Ovary (tissue), 9 donors: ENCODE measurements around the gene STOM. TPM values are rescaled to one million over a fixed set of nuclear protein-coding genes. Genes with fewer than 3 reads are reported as not detected.

ENCODE experiments used
- DNase-seq, 5 donors: peaks; one replicate each; pipeline ENCODE4 v3.0.0-alpha.2; 2019 to 2020
- H3K27ac ChIP-seq, 2 donors: fragments of 200-600 bp; one replicate each; pipeline versions ENCODE4 v1.5.1 to v1.8.0; 2019 to 2022
- H3K27me3 ChIP-seq: fragments of 200-600 bp; one replicate; pipeline ENCODE4 v1.8.0; 2022
- H3K36me3 ChIP-seq: fragments of 200-600 bp; sonication (generic); one replicate; pipeline ENCODE4 v1.5.1; 2019
- H3K4me1 ChIP-seq: one replicate; pipeline ENCODE4 v1.8.1; 2013; ENCODE audit warnings: mild to moderate bottlenecking, moderate library complexity; ENCODE audit not compliant: insufficient read depth
- H3K4me3 ChIP-seq: fragments of 200-600 bp; sonication (generic); one replicate; pipeline ENCODE4 v1.5.1; 2017
- H3K9me3 ChIP-seq, 2 donors: fragments of 200-600 bp in 1 of 2; sonication (generic) in 1 of 2; one replicate each; pipeline versions ENCODE4 v1.5.1 to v1.8.1; 2013 to 2019; ENCODE audit warnings: mild to moderate bottlenecking in 1 of 2, moderate library complexity in 1 of 2
- CTCF ChIP-seq, 3 donors: fragments of 450-650 bp in 2 of 3; fragments of 200-600 bp in 1 of 3; IDR thresholded peaks; one replicate each; pipeline versions ENCODE4 v1.5.1 to v1.8.0; 2016 to 2022; ENCODE audit warnings: antibody characterized with exemption in 3 of 3, mild to moderate bottlenecking in 1 of 3
- EP300 ChIP-seq: sonication (generic); formaldehyde crosslinking; IDR thresholded peaks from one replicate; pipeline ENCODE4 v1.6.1; 2017; ENCODE audit warnings: antibody characterized with exemption
- POLR2A ChIP-seq: fragments of 450-650 bp; IDR thresholded peaks from one replicate; pipeline ENCODE4 v1.6.1; 2017; ENCODE audit warnings: antibody characterized with exemption, mild to moderate bottlenecking, moderate library complexity
- WGBS, 3 donors: extraction: QIAGEN DNeasy Blood & Tissue Kit in 1 of 3; methylation state at CpG; one replicate each; pipeline versions ENCODE4 v1.1.5 to v1.1.7; 2013 to 2017; 5-methylcytosine and 5-hydroxymethylcytosine counted together
- intact Hi-C, 4 donors: fragments of 100-400 bp; cut with DNase I; formaldehyde crosslinking; loops; one replicate each; pipeline versions ENCODE4 v1.11.0 to v1.15.1; 2022 to 2023
- polyA plus RNA-seq, 2 donors: library from polyadenylated mRNA; stranded (reverse); fragments of 200-250 nt in 1 of 2; fragments of 350-450 nt in 1 of 2; fragmentation: Illumina TruSeq in 1 of 2; extraction: RNeasy Lipid Tissue Mini Kit (QIAGEN cat#74804) in 1 of 2; gene quantifications; one replicate each; pipeline ENCODE4 v1.2.3, GENCODE V29; 2013 to 2014
- total RNA-seq, 7 donors: library from RNA; depleted of rRNA in 2 of 7; stranded (reverse); fragments of >200 nt in 2 of 7; fragmentation: NEBNext Ultra II Directional in 3 of 7; extraction: Animal tissue kit (Norgen Biotek cat#: 25700) in 3 of 7; gene quantifications; one replicate each; pipeline versions ENCODE4 v1.1.0 to v1.2.4, GENCODE V29; 2016 to 2023
- donor health status: DM: no; HTN: no; CAD: no; lungs with moderate emphysema.
- donor health status: DM: no; HTN: no; CAD: no.
- donor health status: Bipolar disorder and iron deficiency.
- donor health status: DM: yes; HTN: yes; CAD: no.
- donor health status: DM: no; HTN: no; CAD: no.
- donor health status: DM: yes; HTN: yes; CAD: no.

The STOM gene
- total and polyA plus RNA-seq, 9 donors = 73.1 to 205 (median 164) TPM

GRCh38 chr9:121321016-121321503, 49.0 kb downstream of the STOM start:
- no peak for TF ChIP-seq CTCF (IDR thresholded peaks at IDR 0.05)
- DNase-seq = peak in 1 of 5 donors; percentile 23
- Histone ChIP-seq H3K4me1 (peaks cover 12% of the 10 kb centered on the region), H3K4me3 (no peak overlapping the region), H3K27me3 (no peaks in the 10 kb centered on the region), H3K9me3 (no peaks in the 10 kb centered on the region), H3K36me3 (no peaks in the 10 kb centered on the region), H3K27ac (no peak overlapping the region)
- intact Hi-C loops = loop anchor here in 2 of 4 donors (2.0 to 10.0 kb wide), 4 partner anchors 51 to 106 kb away; partner anchors contain the start of gene STOM (in 2 of the 2)
- WGBS, 3 donors = 91 to 93% (median 92%) methylated on average over 10 of the region's 10 CpGs

- intact Hi-C loops = loop anchor here in 3 of 4 donors (5.0 kb wide), 4 partner anchors 42 to 107 kb away; no protein-coding TSS in a partner anchor
- no peaks in the 10 kb centered on the region for H3K36me3 ChIP-seq
- H3K4me1 ChIP-seq = peaks cover 7% of the 10 kb centered on the region
- no peak overlapping the region for H3K4me3 ChIP-seq
- DNase-seq = peak in 1 of 5 donors; percentile 9
- H3K9me3 ChIP-seq = no peaks in the 10 kb centered on the region
- no peaks in the 10 kb centered on the region for H3K27me3 ChIP-seq
- TF ChIP-seq POLR2A (no peak), CTCF (IDR thresholded peaks at IDR 0.05) (no peak), EP300 (no peak)
- peak overlapping the region in 1 of 2 donors; percentile 32 for H3K27ac ChIP-seq
- WGBS, 3 donors = 86 to 91% (median 90%) methylated on average over 5 of the region's 5 CpGs
Measured at GRCh38 chr9:121319383-121319780, 50.7 kb downstream of the STOM start.

- peaks cover 7% of the 10 kb centered on the region for H3K4me1 ChIP-seq
- H3K27ac ChIP-seq = peak overlapping the region in 1 of 2 donors; percentile 56
- no peak overlapping the region for H3K4me3 ChIP-seq
- no peaks in the 10 kb centered on the region for H3K27me3 ChIP-seq
- TF ChIP-seq POLR2A (no peak), EP300 (no peak), CTCF (IDR thresholded peaks at IDR 0.05) (no peak)
- DNase-seq = peak in 1 of 5 donors; percentile 28
- no peaks in the 10 kb centered on the region for H3K36me3 ChIP-seq
- 85 to 87% (median 87%) methylated on average over 19 of the region's 19 CpGs for WGBS, 3 donors
- no peaks in the 10 kb centered on the region for H3K9me3 ChIP-seq
- intact Hi-C loops = loop anchor here in 3 of 4 donors (5.0 kb wide), 4 partner anchors 42 to 107 kb away; no protein-coding TSS in a partner anchor
Measured at GRCh38 chr9:121318631-121319382, 51.2 kb downstream of the STOM start.

- intact Hi-C loops = loop anchor here in 3 of 4 donors (5.0 kb wide), 4 partner anchors 41 to 106 kb away; no protein-coding TSS in a partner anchor
- H3K36me3 ChIP-seq = no peaks in the 10 kb centered on the region
- H3K4me1 ChIP-seq = peaks cover 7% of the 10 kb centered on the region
- TF ChIP-seq POLR2A = no peak
- no peak for TF ChIP-seq CTCF (IDR thresholded peaks at IDR 0.05)
- no peak for TF ChIP-seq EP300
- H3K27ac ChIP-seq = peak overlapping the region; percentile 44 to 56
- no peak overlapping the region for H3K4me3 ChIP-seq
- peak in 4 of 5 donors; percentile 58 to 82 (median 75) for DNase-seq
- no peaks in the 10 kb centered on the region for H3K27me3 ChIP-seq
- 28 to 40% (median 32%) methylated on average over 5 to 6 of the region's 6 CpGs for whole genome bisulfite sequencing, 3 donors
- no peaks in the 10 kb centered on the region for H3K9me3 ChIP-seq
Measured at GRCh38 chr9:121317737-121318630, 52.1 kb downstream of the STOM start.
